Ovary (tissue), 3 donors: ENCODE measurements around the gene LTBP4.

Experiments used
- EP300 ChIP-seq: sonication (generic); formaldehyde crosslinking; IDR thresholded peaks from one replicate; pipeline ENCODE4 v1.6.1; 2017; ENCODE audit warnings: antibody characterized with exemption
- POLR2A ChIP-seq: fragments of 450-650 bp; IDR thresholded peaks from one replicate; pipeline ENCODE4 v1.6.1; 2017; ENCODE audit warnings: antibody characterized with exemption, mild to moderate bottlenecking, moderate library complexity
- TF ChIP-seq, protein P1 (sequence below), 3 donors: fragments of 450-650 bp in 2 of 3; fragments of 200-600 bp in 1 of 3; IDR thresholded peaks; one replicate each; pipeline versions ENCODE4 v1.5.1 to v1.8.0; 2016 to 2022; ENCODE audit warnings: antibody characterized with exemption in 3 of 3, mild to moderate bottlenecking in 1 of 3
- donor health status: DM: no; HTN: no; CAD: no.

DNA sequence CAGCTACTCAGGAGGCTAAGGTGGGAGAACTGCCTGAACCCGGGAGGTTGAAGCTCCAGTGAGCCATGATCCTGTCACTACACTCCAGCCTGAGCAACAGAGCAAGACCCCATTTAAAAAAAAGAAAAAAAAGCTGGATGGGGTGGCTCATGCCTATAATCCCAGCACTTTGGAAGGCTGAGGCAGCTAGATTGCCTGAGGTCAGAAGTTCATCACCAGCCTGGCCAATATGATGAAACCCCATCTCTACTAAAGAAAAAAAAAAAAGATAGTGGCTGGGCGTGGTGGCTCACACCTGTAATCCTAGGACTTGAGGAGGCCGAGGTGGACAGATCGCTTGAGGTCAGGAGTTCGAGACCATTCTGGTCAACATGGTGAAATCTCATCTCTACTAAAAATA lies 15.0 kb downstream of the LTBP4 start:
- TF ChIP-seq POLR2A (no peak), EP300 (no peak)
- TF ChIP-seq, protein P1, sequence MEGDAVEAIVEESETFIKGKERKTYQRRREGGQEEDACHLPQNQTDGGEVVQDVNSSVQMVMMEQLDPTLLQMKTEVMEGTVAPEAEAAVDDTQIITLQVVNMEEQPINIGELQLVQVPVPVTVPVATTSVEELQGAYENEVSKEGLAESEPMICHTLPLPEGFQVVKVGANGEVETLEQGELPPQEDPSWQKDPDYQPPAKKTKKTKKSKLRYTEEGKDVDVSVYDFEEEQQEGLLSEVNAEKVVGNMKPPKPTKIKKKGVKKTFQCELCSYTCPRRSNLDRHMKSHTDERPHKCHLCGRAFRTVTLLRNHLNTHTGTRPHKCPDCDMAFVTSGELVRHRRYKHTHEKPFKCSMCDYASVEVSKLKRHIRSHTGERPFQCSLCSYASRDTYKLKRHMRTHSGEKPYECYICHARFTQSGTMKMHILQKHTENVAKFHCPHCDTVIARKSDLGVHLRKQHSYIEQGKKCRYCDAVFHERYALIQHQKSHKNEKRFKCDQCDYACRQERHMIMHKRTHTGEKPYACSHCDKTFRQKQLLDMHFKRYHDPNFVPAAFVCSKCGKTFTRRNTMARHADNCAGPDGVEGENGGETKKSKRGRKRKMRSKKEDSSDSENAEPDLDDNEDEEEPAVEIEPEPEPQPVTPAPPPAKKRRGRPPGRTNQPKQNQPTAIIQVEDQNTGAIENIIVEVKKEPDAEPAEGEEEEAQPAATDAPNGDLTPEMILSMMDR (IDR thresholded peaks at IDR 0.05), result no peak
